Astrocyte of the cerebellum (primary cell): ENCODE results near the gene RNLS.
"Not testable (repeated sequence)": the region's sequence is repeated elsewhere in the genome, so short reads cannot be mapped to it uniquely, and the experiment has no call there.

ENCODE experiments used
- DNase-seq: peaks from one replicate; pipeline ENCODE4 v3.0.0-alpha.2; 2011; ENCODE audit warnings: low read depth
- H3K4me3 ChIP-seq: 2 replicates; pipeline ENCODE4 v1.5.1; 2011; ENCODE audit warnings: mild to moderate bottlenecking, low read depth, low read length, moderate library complexity
- CTCF ChIP-seq: IDR thresholded peaks from 2 replicates; pipeline ENCODE4 v1.5.1; 2012; ENCODE audit warnings: low read length, low read depth, moderate library complexity, mild to moderate bottlenecking; ENCODE audit errors: missing control alignments
- in situ Hi-C: cut with HindIII; loops from 2 replicates; pipeline ENCODE4 v1.10.0; 2017; ENCODE audit warnings: low sequenced_read_pairs

Gene RNLS

GRCh38 chr10:88366772-88367171 is 216.3 kb downstream of the RNLS start:
- in situ Hi-C loops: no loop called here
- no peak for DNase-seq
- no peak overlapping the region for H3K4me3 ChIP-seq
- TF ChIP-seq CTCF: no peak

GRCh38 chr10:88361995-88362807 is 220.9 kb downstream of the RNLS start:
- no peak overlapping the region for H3K4me3 ChIP-seq
- no peak for TF ChIP-seq CTCF
- in situ Hi-C loops: no loop called here
- DNase-seq: no peak

- TF ChIP-seq CTCF: no peak
- in situ Hi-C loops: no loop called here
- H3K4me3 ChIP-seq: no peak overlapping the region
- no peak for DNase-seq
Measured at GRCh38 chr10:88361494-88361893, 221.6 kb downstream of the RNLS start.

GRCh38 chr10:88355750-88356149 is 227.4 kb downstream of the RNLS start:
- DNase-seq, in situ Hi-C loops, H3K4me3 ChIP-seq: not testable (repeated sequence)

GRCh38 chr10:88347597-88348304 is 235.4 kb downstream of the RNLS start:
- TF ChIP-seq CTCF: no peak
- DNase-seq: no peak
- in situ Hi-C loops: no loop called here
- no peak overlapping the region for H3K4me3 ChIP-seq

DNA sequence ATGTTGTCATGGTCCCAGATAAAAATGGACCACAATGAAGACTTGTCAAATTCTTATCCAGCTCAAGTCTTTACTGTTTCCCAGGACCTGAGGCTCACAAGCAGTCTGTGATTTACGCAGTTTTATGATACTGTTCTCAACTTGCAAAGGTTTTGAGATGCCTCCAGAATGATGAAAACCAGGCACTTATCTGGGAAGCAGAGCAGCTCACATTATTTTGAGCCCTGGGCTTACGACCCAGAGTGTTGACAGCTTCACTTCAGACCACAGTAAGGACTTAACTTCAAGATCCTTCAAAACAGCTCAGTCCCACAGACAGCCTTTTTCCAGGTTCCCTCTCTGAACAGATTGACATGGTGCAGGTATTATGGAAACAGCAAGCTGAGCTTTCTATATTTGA is 236.1 kb downstream of the RNLS start:
- no peak for TF ChIP-seq CTCF
- no peak overlapping the region for H3K4me3 ChIP-seq
- in situ Hi-C loops: no loop called here
- no peak for DNase-seq
